GM10266 (cell line): Measurements from ENCODE around the gene CMC2.

Experiments used
- DNase-seq: peaks from one replicate; pipeline ENCODE4 v3.0.0; 2012; ENCODE audit errors: extremely low spot score
- TF ChIP-seq, protein P1 (sequence below): IDR thresholded peaks from 2 replicates; pipeline ENCODE4 v1.5.1; 2012; ENCODE audit warnings: mild to moderate bottlenecking, low read depth; ENCODE audit not compliant: control insufficient read depth, insufficient read depth; ENCODE audit errors: missing control alignments

Gene CMC2

DNA sequence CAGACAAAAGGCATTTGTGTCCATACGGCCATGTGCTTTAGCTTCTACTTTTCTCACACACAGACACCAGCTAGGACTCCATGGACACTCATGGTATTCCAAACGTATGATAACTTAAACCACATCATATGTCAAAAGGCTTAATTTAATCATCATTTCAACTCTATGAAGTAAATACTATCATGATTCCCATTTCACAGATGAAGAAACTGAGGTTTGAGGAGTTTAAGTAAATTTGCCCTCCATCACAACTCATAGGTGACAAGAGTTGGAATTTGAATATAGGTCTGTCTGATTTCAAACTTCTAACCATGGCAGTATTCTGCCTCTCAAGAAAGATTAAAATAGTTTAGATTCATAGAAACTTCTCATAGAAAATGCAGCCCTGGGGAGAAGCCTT lies 43.8 kb downstream of the CMC2 start:
- TF ChIP-seq, protein P1, sequence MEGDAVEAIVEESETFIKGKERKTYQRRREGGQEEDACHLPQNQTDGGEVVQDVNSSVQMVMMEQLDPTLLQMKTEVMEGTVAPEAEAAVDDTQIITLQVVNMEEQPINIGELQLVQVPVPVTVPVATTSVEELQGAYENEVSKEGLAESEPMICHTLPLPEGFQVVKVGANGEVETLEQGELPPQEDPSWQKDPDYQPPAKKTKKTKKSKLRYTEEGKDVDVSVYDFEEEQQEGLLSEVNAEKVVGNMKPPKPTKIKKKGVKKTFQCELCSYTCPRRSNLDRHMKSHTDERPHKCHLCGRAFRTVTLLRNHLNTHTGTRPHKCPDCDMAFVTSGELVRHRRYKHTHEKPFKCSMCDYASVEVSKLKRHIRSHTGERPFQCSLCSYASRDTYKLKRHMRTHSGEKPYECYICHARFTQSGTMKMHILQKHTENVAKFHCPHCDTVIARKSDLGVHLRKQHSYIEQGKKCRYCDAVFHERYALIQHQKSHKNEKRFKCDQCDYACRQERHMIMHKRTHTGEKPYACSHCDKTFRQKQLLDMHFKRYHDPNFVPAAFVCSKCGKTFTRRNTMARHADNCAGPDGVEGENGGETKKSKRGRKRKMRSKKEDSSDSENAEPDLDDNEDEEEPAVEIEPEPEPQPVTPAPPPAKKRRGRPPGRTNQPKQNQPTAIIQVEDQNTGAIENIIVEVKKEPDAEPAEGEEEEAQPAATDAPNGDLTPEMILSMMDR, result no peak
- DNase-seq, result no peak

DNA sequence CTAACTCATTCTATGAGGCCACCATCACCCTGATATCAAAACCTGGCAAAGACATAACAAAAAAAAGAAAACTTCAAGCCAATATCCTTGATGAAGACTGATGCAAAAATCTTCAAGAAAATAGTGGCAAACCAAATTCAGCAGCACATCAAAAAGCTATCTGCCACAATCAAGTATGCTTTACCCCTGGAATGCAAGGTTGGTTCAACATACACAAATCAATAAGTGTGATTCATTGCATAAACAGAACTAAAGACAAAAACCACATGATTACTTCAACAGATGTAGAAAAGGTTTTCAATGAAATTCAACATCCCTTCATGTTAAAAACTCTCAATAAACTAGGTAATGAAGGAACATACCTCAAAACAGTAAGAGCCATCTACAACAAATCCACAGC lies 48.4 kb downstream of the CMC2 start:
- no peak for DNase-seq
- TF ChIP-seq, protein P1, result no peak

DNA sequence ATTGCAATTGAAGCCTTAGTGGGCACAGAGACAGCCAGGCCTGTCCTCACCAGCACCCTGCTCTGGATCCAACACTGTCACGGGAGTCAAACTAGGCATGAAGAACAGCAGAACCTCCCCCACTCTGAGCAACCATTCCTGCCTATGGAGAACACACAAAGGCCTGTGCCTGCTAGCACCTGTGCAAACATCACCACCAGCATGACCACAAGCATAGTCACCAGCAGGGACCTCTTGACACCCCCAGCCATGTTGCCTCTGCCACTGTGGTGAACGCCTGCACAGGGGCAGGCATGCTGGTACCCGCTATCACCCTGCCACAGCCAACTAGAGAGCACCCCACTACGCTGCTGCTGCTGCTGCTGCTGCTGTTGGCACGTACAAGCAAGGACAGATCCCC lies 51.7 kb downstream of the CMC2 start:
- TF ChIP-seq, protein P1, result no peak
- DNase-seq, result no peak

DNA sequence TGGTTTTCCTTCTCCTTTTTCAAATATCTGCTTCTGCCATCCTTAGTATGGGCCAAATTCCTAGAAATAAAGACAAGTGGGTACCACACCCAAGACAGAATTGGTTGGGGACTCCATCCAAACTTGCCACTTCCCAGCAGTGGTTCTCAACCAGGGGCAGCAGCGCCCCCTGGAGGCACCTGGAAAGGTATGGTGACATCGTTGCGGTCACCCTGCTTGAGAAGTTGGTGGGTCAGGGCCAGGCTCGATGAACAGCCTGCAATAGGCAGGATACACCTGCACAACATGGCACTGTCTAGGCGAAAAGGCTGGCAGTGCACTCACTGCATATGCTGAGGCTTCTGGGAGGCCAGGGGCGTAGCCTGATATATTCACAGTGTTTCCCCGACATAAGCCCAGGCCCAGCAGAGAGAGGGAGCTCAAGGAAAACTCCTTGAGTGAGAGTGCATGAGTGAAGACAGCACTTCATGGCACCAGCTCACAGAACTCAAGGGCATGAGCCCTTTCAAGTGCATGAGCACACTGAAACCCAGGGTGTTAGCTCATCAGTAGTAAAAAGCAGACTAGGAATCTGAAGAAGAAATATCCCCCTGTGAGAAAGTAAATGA lies 57.7 kb downstream of the CMC2 start:
- no peak for DNase-seq
- TF ChIP-seq, protein P1, result peak; percentile 55

DNA sequence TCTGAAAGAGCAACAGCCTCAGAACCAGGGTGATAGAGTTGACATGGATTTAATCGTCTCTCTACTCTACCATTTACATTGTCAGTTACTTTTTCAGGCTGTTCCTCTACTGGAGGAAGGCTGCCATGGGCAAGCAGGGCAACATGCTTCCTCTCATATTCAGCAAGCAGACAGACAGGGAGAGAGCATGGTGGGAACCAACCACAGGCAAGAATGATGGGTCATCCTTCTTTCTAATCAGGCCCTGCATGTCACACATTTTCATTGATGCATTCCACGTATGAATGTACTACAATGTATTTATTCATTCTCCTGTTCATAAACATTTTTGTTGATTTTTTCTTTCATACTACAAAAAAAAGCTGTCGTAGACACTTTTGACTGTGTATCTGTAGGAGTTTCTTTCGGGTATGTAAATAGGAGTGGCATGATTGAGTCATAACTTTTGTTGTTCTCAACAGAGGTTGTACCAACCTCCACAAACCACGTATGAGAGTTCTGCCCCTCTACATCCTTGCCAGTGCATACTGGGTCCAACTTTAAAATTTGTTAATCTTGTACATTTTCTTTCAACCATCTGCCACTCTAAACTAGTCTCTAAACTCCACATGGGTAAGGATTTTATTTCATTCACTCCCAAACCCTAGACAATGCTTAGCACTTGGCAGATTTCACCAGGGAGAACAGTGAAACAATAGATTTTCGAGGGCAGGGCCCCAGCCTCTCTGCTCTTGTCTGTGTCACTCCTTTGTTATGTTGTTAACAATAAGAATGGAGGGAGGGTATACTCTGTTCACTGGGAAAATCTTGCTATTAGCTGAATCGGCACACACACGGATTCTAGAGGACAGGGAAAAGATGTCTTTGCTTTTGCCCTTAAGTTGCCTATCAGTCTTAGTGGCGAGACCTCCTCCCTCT lies 58.7 kb downstream of the CMC2 start:
- TF ChIP-seq, protein P1, result no peak
- no peak for DNase-seq

DNA sequence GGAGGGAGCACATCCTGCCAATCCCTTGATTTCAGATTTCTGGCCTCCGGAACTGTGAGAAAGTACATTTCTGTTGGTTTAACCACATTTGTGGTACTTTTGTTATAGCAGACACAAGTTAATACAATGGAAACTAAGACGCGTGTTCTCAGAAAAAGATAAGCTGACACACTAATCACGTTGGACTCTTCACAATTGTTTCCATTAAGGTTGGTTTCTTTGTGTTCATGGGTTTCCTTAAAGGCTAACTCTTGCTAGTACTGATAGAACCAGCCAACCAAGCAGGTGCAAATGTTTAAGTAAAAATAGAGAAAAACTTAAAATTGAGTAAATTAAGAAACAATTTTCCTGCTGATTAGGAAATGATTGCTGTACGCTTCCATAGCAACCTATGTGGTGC lies 59.4 kb downstream of the CMC2 start:
- TF ChIP-seq, protein P1, result no peak
- no peak for DNase-seq

DNA sequence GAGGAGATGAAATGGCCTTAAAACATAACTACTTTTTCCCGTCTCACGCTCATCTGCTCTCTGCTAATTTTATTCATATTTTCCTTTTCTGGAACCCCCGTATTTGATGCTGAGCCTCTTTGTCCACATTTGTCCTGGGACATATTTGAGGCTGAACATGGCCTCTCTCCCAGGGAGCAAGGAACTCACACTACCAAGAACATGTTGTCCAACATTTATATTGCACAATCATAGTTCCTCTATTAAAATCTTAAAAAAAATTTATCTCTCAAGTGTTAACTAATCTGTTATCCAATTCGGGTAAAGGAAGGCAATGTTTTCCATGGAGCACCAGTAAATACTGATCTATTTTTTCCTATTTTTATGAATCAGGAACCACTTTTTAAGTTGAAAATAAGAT lies 60.2 kb downstream of the CMC2 start:
- no peak for DNase-seq
- TF ChIP-seq, protein P1, result no peak
